HG03095 (cell line): ENCODE measurements around the gene UNCX.

ENCODE experiments used
- ATAC-seq: cut with Tn5 transposase; IDR thresholded peaks from one replicate; pipeline ENCODE4 v1.9.1; 2021; ENCODE audit warnings: moderate library complexity; ENCODE audit not compliant: unreplicated experiment

Gene UNCX

GRCh38 chr7:1214516-1214915 lies 18.2 kb upstream of the UNCX start:
- ATAC-seq, result no peak

- ATAC-seq, result no peak
These were observed 14.0 kb upstream of the UNCX start for GRCh38 chr7:1218541-1219165.

- ATAC-seq, result no peak
These were observed 13.2 kb upstream of the UNCX start for GRCh38 chr7:1219498-1219897.

- ATAC-seq, result no peak
These were observed 12.5 kb upstream of the UNCX start for GRCh38 chr7:1220000-1220726.

- ATAC-seq, result no peak
These were observed 11.5 kb upstream of the UNCX start for GRCh38 chr7:1220977-1221745.

- no peak for ATAC-seq
These were observed 9.3 kb upstream of the UNCX start for GRCh38 chr7:1223196-1223981.

GRCh38 chr7:1224086-1224716 lies 8.5 kb upstream of the UNCX start:
- no peak for ATAC-seq

- ATAC-seq, result no peak
These were observed 7.6 kb upstream of the UNCX start for GRCh38 chr7:1225030-1225429.

GRCh38 chr7:1225441-1226185 lies 7.1 kb upstream of the UNCX start:
- no peak for ATAC-seq

GRCh38 chr7:1226186-1226901 lies 6.3 kb upstream of the UNCX start:
- no peak for ATAC-seq

GRCh38 chr7:1227071-1227804 lies 5.4 kb upstream of the UNCX start:
- no peak for ATAC-seq

- no peak for ATAC-seq
These were observed 4.7 kb upstream of the UNCX start for GRCh38 chr7:1227814-1228544.

- ATAC-seq, result no peak
These were observed 4.0 kb upstream of the UNCX start for GRCh38 chr7:1228545-1229201.

- ATAC-seq, result no peak
These were observed 3.3 kb upstream of the UNCX start for GRCh38 chr7:1229202-1229947.

GRCh38 chr7:1229956-1230355 lies 2.7 kb upstream of the UNCX start:
- ATAC-seq, result no peak

- ATAC-seq, result no peak
These were observed 2.1 kb upstream of the UNCX start for GRCh38 chr7:1230411-1231213.
